SHP77 treated with DMSO at 0.1 percent for 48 hours (cell line): ENCODE measurements around the gene NT5DC3.

ENCODE experiments used
- DNase-seq: peaks from one replicate; lab custom pipeline; 2025; lab: John Stamatoyannopoulos, UW

NT5DC3 gene

GRCh38 chr12:103748002-103748401 is 93.0 kb downstream of the NT5DC3 start:
- DNase-seq = no peak

GRCh38 chr12:103745962-103746361 is 95.1 kb downstream of the NT5DC3 start:
- DNase-seq = no peak

GRCh38 chr12:103743788-103744187 is 97.2 kb downstream of the NT5DC3 start:
- no peak for DNase-seq

GRCh38 chr12:103742349-103742932 is 98.6 kb downstream of the NT5DC3 start:
- DNase-seq = peak; percentile 45

GRCh38 chr12:103737881-103738280 is 103.2 kb downstream of the NT5DC3 start:
- DNase-seq = no peak

- no peak for DNase-seq
Measured at GRCh38 chr12:103736572-103736971, 104.5 kb downstream of the NT5DC3 start.

GRCh38 chr12:103735291-103735690 is 105.7 kb downstream of the NT5DC3 start:
- no peak for DNase-seq

GRCh38 chr12:103734863-103735262 is 106.2 kb downstream of the NT5DC3 start:
- no peak for DNase-seq

- DNase-seq = no peak
Measured at GRCh38 chr12:103731539-103731938, 109.5 kb downstream of the NT5DC3 start.

- no peak for DNase-seq
Measured at GRCh38 chr12:103729499-103729898, 111.5 kb downstream of the NT5DC3 start.

GRCh38 chr12:103728323-103728722 is 112.7 kb downstream of the NT5DC3 start:
- DNase-seq = no peak

GRCh38 chr12:103727638-103728037 is 113.4 kb downstream of the NT5DC3 start:
- no peak for DNase-seq

- DNase-seq = no peak
Measured at GRCh38 chr12:103725398-103725797, 115.6 kb downstream of the NT5DC3 start.
